ENCODE measurements around the gene ATP2C1. TPM values are rescaled to one million over a fixed set of nuclear protein-coding genes. Genes with fewer than 3 reads are reported as not detected.

ATP2C1 gene
- total RNA-seq, 2 experiments from 2014 or later: 46.4 to 46.8 TPM

DNA sequence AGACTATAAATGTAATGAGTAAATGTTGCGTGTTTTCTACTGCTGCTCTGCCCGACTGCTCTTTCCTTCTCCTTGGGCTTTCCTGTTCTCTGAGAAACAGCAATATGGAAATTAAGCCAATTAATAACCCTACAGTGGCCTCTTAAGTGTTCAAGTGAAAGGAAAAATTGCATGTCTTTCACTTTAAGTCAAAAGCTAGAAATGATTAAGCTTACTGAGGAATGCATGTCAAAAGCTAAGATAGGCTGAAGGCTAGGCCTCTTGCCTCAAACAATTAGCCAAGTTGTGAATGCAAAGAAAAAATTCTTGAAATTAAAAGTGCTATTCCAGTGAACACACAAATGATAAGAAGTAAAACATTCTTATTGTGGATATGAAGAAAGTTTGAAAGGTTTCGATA is 55.0 kb downstream of the ATP2C1 start:
- Mint-ChIP-seq H3K27ac (no peak overlapping the region), H3K27me3 (no peaks in the 10 kb centered on the region), H3K36me3 (ENCODE audit: low read depth) (peaks cover 70% of the 10 kb centered on the region), H3K9me3 (no peaks in the 10 kb centered on the region), H3K4me1 (ENCODE audit: low read depth) (peaks cover 20% of the 10 kb centered on the region), H3K4me3 (no peak overlapping the region)
- ChIA-PET CTCF (interaction anchor here (1.1 to 1.3 kb wide), 2 partner anchors 52 to 190 kb away, joined by 3 read pairs; no protein-coding TSS in a partner anchor), POLR2A (interaction anchor here (2.3 kb wide), 1 partner anchor 56 kb away, joined by 5 read pairs; no protein-coding TSS in a partner anchor)
- DNase-seq: no peak
- peak; percentile 47 for ATAC-seq
- TF ChIP-seq, protein P1, sequence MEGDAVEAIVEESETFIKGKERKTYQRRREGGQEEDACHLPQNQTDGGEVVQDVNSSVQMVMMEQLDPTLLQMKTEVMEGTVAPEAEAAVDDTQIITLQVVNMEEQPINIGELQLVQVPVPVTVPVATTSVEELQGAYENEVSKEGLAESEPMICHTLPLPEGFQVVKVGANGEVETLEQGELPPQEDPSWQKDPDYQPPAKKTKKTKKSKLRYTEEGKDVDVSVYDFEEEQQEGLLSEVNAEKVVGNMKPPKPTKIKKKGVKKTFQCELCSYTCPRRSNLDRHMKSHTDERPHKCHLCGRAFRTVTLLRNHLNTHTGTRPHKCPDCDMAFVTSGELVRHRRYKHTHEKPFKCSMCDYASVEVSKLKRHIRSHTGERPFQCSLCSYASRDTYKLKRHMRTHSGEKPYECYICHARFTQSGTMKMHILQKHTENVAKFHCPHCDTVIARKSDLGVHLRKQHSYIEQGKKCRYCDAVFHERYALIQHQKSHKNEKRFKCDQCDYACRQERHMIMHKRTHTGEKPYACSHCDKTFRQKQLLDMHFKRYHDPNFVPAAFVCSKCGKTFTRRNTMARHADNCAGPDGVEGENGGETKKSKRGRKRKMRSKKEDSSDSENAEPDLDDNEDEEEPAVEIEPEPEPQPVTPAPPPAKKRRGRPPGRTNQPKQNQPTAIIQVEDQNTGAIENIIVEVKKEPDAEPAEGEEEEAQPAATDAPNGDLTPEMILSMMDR (IDR thresholded peaks at IDR 0.05): no peak
- intact Hi-C loops (cut with micrococcal nuclease): no loop called here

DNA sequence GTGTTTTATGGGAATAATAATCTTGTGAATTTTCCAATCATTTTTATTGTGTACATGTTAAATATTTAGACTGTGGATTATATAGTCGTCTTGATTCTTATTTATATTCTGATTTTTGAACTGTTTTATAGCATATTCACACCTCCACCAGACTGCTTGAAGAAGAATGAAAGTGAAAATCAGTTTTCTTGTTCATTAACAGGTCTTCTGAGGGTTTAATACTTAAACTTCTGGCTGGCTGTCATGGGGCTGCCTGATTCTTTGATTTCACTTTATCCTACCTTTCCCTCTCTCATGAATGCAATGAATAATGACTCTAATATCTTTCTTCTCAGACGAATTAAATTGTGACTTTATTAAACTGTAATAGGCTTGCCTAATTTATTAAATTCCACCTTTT is 56.2 kb downstream of the ATP2C1 start:
- Mint-ChIP-seq H3K27ac (no peak overlapping the region), H3K9me3 (no peaks in the 10 kb centered on the region), H3K36me3 (ENCODE audit: low read depth) (peaks cover 67% of the 10 kb centered on the region), H3K27me3 (no peaks in the 10 kb centered on the region), H3K4me3 (no peak overlapping the region), H3K4me1 (ENCODE audit: low read depth) (peaks cover 20% of the 10 kb centered on the region)
- ChIA-PET POLR2A (interaction anchor here (1.1 kb wide), 1 partner anchor 55 kb away, joined by 3 read pairs; no protein-coding TSS in a partner anchor), CTCF (interaction anchor here (1.0 to 1.3 kb wide), 3 partner anchors 17 to 56 kb away, joined by 3 to 4 read pairs (median 3); partner anchors contain the start of gene ATP2C1)
- intact Hi-C loops (cut with micrococcal nuclease): no loop called here
- ATAC-seq: no peak
- no peak for DNase-seq
- TF ChIP-seq, protein P1 (IDR thresholded peaks at IDR 0.05): no peak

DNA sequence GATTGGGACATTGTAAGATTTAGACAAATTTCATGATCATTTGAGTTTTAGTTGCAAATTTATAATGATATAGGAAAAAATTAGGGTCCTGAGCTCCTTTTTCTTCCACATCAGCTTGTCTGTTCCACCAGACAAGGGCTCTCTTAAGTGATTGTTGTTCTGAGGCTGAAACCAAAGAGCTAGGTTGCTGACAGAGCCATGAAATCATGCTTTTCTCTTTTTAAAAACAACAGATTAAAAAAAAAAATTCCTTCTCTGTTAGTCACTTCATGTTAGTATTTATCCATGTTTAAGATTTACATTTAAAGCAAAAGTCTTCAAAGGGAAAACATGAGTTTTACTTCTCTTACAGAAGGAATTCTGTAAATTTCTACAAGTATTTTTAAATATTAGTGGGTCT is 56.8 kb downstream of the ATP2C1 start:
- CTCF ChIA-PET: interaction anchor here (1.0 kb wide), 1 partner anchor 18 kb away, joined by 3 read pairs; no protein-coding TSS in a partner anchor
- Mint-ChIP-seq H3K4me3 (no peak overlapping the region), H3K4me1 (ENCODE audit: low read depth) (peaks cover 20% of the 10 kb centered on the region), H3K9me3 (no peaks in the 10 kb centered on the region), H3K36me3 (ENCODE audit: low read depth) (peaks cover 67% of the 10 kb centered on the region), H3K27ac (no peak overlapping the region), H3K27me3 (no peaks in the 10 kb centered on the region)
- POLR2A ChIA-PET: interaction anchor here (1.1 kb wide), 1 partner anchor 56 kb away, joined by 3 read pairs; no protein-coding TSS in a partner anchor
- intact Hi-C loops (cut with micrococcal nuclease): no loop called here
- DNase-seq: no peak
- no peak for ATAC-seq
- TF ChIP-seq, protein P1 (IDR thresholded peaks at IDR 0.05): no peak

- intact Hi-C loops (cut with micrococcal nuclease): no loop called here
- H3K27ac Mint-ChIP-seq: no peak overlapping the region
- TF ChIP-seq, protein P1 (IDR thresholded peaks at IDR 0.05): no peak
- peaks cover 37% of the 10 kb centered on the region for H3K36me3 Mint-ChIP-seq (ENCODE audit: low read depth)
- H3K27me3 Mint-ChIP-seq: no peaks in the 10 kb centered on the region
- no peaks in the 10 kb centered on the region for H3K9me3 Mint-ChIP-seq
- ATAC-seq: no peak
- no peak for DNase-seq
- no peaks in the 10 kb centered on the region for H3K4me1 Mint-ChIP-seq (ENCODE audit: low read depth)
- POLR2A ChIA-PET: no interaction called here
- H3K4me3 Mint-ChIP-seq: no peak overlapping the region
- CTCF ChIA-PET: interaction anchor here (1.9 kb wide), 1 partner anchor 11 kb away, joined by 4 read pairs; no protein-coding TSS in a partner anchor
Observed at GRCh38 chr3:130955481-130955880, 61.6 kb downstream of the ATP2C1 start.

GRCh38 chr3:130956281-130956680 is 62.4 kb downstream of the ATP2C1 start:
- H3K36me3 Mint-ChIP-seq (ENCODE audit: low read depth): peaks cover 38% of the 10 kb centered on the region
- CTCF ChIA-PET: interaction anchor here (1.9 kb wide), 1 partner anchor 12 kb away, joined by 4 read pairs; no protein-coding TSS in a partner anchor
- TF ChIP-seq, protein P1 (IDR thresholded peaks at IDR 0.05): no peak
- POLR2A ChIA-PET: no interaction called here
- ATAC-seq (no peak), DNase-seq (no peak)
- H3K9me3 Mint-ChIP-seq: no peaks in the 10 kb centered on the region
- H3K27ac Mint-ChIP-seq: no peak overlapping the region
- intact Hi-C loops (cut with micrococcal nuclease): no loop called here
- no peak overlapping the region for H3K4me3 Mint-ChIP-seq
- no peaks in the 10 kb centered on the region for H3K27me3 Mint-ChIP-seq
- no peaks in the 10 kb centered on the region for H3K4me1 Mint-ChIP-seq (ENCODE audit: low read depth)

Measured in activated CD8-positive, alpha-beta T cell treated with anti-CD3 and anti-CD28 coated beads for 36 hours (primary cell).